Measurements from ENCODE around the gene ADGRG7.

GRCh38 chr3:100640633-100641032 is 31.2 kb downstream of the ADGRG7 start:
- TF ChIP-seq POLR2A (IDR thresholded peaks at IDR 0.05; ENCODE audit: low read length), result no peak
- TF ChIP-seq GATA1 (IDR thresholded peaks at IDR 0.05; ENCODE audit: low read depth, low read length), result no peak

Measured in erythroblast (primary cell).